Ovary (tissue), 9 donors: Measurements from ENCODE around the gene SYNDIG1. TPM values are rescaled to one million over a fixed set of nuclear protein-coding genes. Genes with fewer than 3 reads are reported as not detected.

ENCODE experiments used
- DNase-seq, 5 donors: peaks; one replicate each; pipeline ENCODE4 v3.0.0-alpha.2; 2019 to 2020
- H3K27ac ChIP-seq, 2 donors: fragments of 200-600 bp; one replicate each; pipeline versions ENCODE4 v1.5.1 to v1.8.0; 2019 to 2022
- H3K27me3 ChIP-seq: fragments of 200-600 bp; one replicate; pipeline ENCODE4 v1.8.0; 2022
- H3K36me3 ChIP-seq: fragments of 200-600 bp; sonication (generic); one replicate; pipeline ENCODE4 v1.5.1; 2019
- H3K4me1 ChIP-seq: one replicate; pipeline ENCODE4 v1.8.1; 2013; ENCODE audit warnings: mild to moderate bottlenecking, moderate library complexity; ENCODE audit not compliant: insufficient read depth
- H3K4me3 ChIP-seq: fragments of 200-600 bp; sonication (generic); one replicate; pipeline ENCODE4 v1.5.1; 2017
- H3K9me3 ChIP-seq, 2 donors: fragments of 200-600 bp in 1 of 2; sonication (generic) in 1 of 2; one replicate each; pipeline versions ENCODE4 v1.5.1 to v1.8.1; 2013 to 2019; ENCODE audit warnings: mild to moderate bottlenecking in 1 of 2, moderate library complexity in 1 of 2
- EP300 ChIP-seq: sonication (generic); formaldehyde crosslinking; IDR thresholded peaks from one replicate; pipeline ENCODE4 v1.6.1; 2017; ENCODE audit warnings: antibody characterized with exemption
- POLR2A ChIP-seq: fragments of 450-650 bp; IDR thresholded peaks from one replicate; pipeline ENCODE4 v1.6.1; 2017; ENCODE audit warnings: antibody characterized with exemption, mild to moderate bottlenecking, moderate library complexity
- WGBS, 3 donors: extraction: QIAGEN DNeasy Blood & Tissue Kit in 1 of 3; methylation state at CpG; one replicate each; pipeline versions ENCODE4 v1.1.5 to v1.1.7; 2013 to 2017; 5-methylcytosine and 5-hydroxymethylcytosine counted together
- intact Hi-C, 4 donors: fragments of 100-400 bp; cut with DNase I; formaldehyde crosslinking; loops; one replicate each; pipeline versions ENCODE4 v1.11.0 to v1.15.1; 2022 to 2023
- polyA plus RNA-seq, 2 donors: library from polyadenylated mRNA; stranded (reverse); fragments of 200-250 nt in 1 of 2; fragments of 350-450 nt in 1 of 2; fragmentation: Illumina TruSeq in 1 of 2; extraction: RNeasy Lipid Tissue Mini Kit (QIAGEN cat#74804) in 1 of 2; gene quantifications; one replicate each; pipeline ENCODE4 v1.2.3, GENCODE V29; 2013 to 2014
- total RNA-seq, 7 donors: library from RNA; depleted of rRNA in 2 of 7; stranded (reverse); fragments of >200 nt in 2 of 7; fragmentation: NEBNext Ultra II Directional in 3 of 7; extraction: Animal tissue kit (Norgen Biotek cat#: 25700) in 3 of 7; gene quantifications; one replicate each; pipeline versions ENCODE4 v1.1.0 to v1.2.4, GENCODE V29; 2016 to 2023
- TF ChIP-seq, protein P1 (sequence below), 3 donors: fragments of 450-650 bp in 2 of 3; fragments of 200-600 bp in 1 of 3; IDR thresholded peaks; one replicate each; pipeline versions ENCODE4 v1.5.1 to v1.8.0; 2016 to 2022; ENCODE audit warnings: antibody characterized with exemption in 3 of 3, mild to moderate bottlenecking in 1 of 3
- donor health status: DM: no; HTN: no; CAD: no; lungs with moderate emphysema.
- donor health status: DM: no; HTN: no; CAD: no.
- donor health status: Bipolar disorder and iron deficiency.
- donor health status: DM: yes; HTN: yes; CAD: no.
- donor health status: DM: no; HTN: no; CAD: no.
- donor health status: DM: yes; HTN: yes; CAD: no.

The SYNDIG1 gene
- total and polyA plus RNA-seq, 9 donors = 0.10 to 6.8 (median 1.1) TPM; not detected in 1

GRCh38 chr20:24705486-24705885 is 236.1 kb downstream of the SYNDIG1 start:
- H3K27me3 ChIP-seq = no peaks in the 10 kb centered on the region
- no peaks in the 10 kb centered on the region for H3K9me3 ChIP-seq
- WGBS, 3 donors = 75 to 78% (median 77%) methylated on average over 4 of the region's 4 CpGs
- DNase-seq = no peak
- TF ChIP-seq, protein P1, sequence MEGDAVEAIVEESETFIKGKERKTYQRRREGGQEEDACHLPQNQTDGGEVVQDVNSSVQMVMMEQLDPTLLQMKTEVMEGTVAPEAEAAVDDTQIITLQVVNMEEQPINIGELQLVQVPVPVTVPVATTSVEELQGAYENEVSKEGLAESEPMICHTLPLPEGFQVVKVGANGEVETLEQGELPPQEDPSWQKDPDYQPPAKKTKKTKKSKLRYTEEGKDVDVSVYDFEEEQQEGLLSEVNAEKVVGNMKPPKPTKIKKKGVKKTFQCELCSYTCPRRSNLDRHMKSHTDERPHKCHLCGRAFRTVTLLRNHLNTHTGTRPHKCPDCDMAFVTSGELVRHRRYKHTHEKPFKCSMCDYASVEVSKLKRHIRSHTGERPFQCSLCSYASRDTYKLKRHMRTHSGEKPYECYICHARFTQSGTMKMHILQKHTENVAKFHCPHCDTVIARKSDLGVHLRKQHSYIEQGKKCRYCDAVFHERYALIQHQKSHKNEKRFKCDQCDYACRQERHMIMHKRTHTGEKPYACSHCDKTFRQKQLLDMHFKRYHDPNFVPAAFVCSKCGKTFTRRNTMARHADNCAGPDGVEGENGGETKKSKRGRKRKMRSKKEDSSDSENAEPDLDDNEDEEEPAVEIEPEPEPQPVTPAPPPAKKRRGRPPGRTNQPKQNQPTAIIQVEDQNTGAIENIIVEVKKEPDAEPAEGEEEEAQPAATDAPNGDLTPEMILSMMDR (IDR thresholded peaks at IDR 0.05) = no peak
- TF ChIP-seq POLR2A (no peak), EP300 (no peak)
- H3K4me1 ChIP-seq = no peaks in the 10 kb centered on the region
- no peak overlapping the region for H3K4me3 ChIP-seq
- intact Hi-C loops = no loop called here
- no peaks in the 10 kb centered on the region for H3K36me3 ChIP-seq
- no peak overlapping the region for H3K27ac ChIP-seq

DNA sequence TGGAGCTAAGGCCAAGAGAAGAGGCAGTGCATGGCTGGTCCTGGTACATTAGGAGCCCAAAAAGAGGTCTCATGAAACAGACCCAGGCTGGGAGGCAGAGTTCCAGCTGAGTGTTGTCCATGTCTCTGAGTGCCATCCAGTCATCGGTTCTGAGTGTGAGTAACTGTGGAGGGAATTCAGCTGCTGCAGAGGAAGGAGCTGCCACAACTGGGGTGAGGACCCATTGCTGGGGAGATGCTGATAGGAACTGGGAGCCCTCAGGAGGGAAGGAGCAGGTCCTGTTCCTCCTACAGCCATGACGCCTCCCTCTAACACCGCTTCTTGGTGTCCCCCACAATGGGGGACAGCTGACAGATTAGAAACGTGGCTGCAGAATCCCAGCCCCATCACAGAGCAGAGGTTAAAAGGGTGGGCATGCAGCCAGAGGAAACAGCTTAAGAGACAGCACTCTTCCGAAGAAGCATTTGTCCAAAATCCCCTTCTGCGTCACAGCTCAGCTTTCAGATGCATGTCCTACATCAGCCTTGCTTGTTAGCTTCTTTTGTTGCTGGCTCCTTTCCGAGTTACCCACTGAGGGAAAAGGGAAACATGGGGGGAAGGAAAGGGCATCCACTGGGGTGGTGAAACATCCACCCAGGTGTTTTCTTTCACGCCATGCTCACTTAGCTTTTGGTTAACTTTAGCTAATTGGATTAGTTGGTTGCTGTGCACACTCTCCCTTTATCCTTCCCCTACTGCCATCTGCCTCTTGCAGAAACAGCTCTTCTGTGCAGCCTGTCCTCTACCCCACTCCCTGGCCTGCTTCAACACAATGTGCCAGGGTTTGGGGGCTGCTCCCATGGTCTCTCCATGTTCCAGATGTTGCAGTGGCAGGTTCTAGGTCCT is 239.2 kb downstream of the SYNDIG1 start:
- no peaks in the 10 kb centered on the region for H3K27me3 ChIP-seq
- intact Hi-C loops = no loop called here
- no peaks in the 10 kb centered on the region for H3K36me3 ChIP-seq
- H3K4me3 ChIP-seq = no peak overlapping the region
- no peaks in the 10 kb centered on the region for H3K9me3 ChIP-seq
- 47 to 52% (median 51%) methylated on average over 8 of the region's 8 CpGs for WGBS, 3 donors
- no peaks in the 10 kb centered on the region for H3K4me1 ChIP-seq
- TF ChIP-seq POLR2A (no peak), EP300 (no peak)
- TF ChIP-seq, protein P1 (IDR thresholded peaks at IDR 0.05) = no peak
- no peak for DNase-seq
- no peak overlapping the region for H3K27ac ChIP-seq
